Vagina (tissue), 2 donors: ENCODE results near the gene ADGRG6.

Source experiments
- CTCF ChIP-seq, 3 experiments: fragments of 450-650 bp in 2 of 3; fragments of 200-600 bp in 1 of 3; sonication (generic) in 1 of 3; IDR thresholded peaks; one replicate each; pipeline ENCODE4 v1.5.1; 2017 to 2019; ENCODE audit warnings: antibody characterized with exemption in 3 of 3, mild to moderate bottlenecking in 2 of 3, moderate library complexity in 2 of 3
- POLR2A ChIP-seq, 2 donors: fragments of 450-650 bp; IDR thresholded peaks; one replicate each; pipeline ENCODE4 v1.6.1; 2017; ENCODE audit warnings: antibody characterized with exemption in 2 of 2, mild to moderate bottlenecking in 2 of 2, moderate library complexity in 2 of 2
- POLR2AphosphoS5 ChIP-seq, 2 donors: sonication (generic); formaldehyde crosslinking; IDR thresholded peaks; one replicate each; pipeline ENCODE4 v1.9.0; 2017; ENCODE audit warnings: antibody characterized with exemption in 2 of 2, mild to moderate bottlenecking in 2 of 2, low read depth in 1 of 2; ENCODE audit not compliant: insufficient read depth in 1 of 2

- TF ChIP-seq POLR2AphosphoS5 (IDR thresholded peaks at IDR 0.05; ENCODE audit: insufficient read depth in 1 of 2, low read depth in 1 of 2): no peak
- TF ChIP-seq CTCF (IDR thresholded peaks at IDR 0.05): no peak
- no peak for TF ChIP-seq POLR2A (IDR thresholded peaks at IDR 0.05)
Measured at GRCh38 chr6:142414462-142415250, 112.8 kb downstream of the ADGRG6 start.
